Stimulated activated CD8-positive, alpha-beta memory T cell treated with anti-CD3 and anti-CD28 coated beads, Interleukin-7, amount 100 ng/mL, for 1 hour (primary cell): Measurements from ENCODE around the gene C1GALT1C1.

Experiments
- DNase-seq, 2 donors: peaks; one replicate each; pipeline ENCODE4 v3.0.0-alpha.2; 2020; ENCODE audit warnings: low read depth in 2 of 2

The C1GALT1C1 gene

DNA sequence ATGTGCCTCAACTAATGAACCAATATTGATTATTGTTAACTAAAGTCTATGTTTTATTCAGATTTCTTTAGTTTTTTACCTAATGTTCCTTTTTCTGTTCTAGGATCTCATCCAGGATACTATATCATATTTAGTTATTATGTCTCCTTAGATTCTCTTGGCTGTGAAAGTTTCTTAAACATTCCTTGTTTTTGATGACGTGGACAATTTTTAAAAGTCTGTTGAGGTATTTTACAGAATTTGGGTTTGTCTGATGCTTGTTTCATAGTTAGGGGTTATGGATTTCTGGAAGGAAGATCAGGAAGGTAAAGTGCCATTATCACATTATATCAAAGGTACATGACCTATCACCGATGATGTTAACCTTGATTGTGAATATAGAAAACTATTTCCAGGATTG lies 44.2 kb downstream of the C1GALT1C1 start:
- DNase-seq = no peak
